ENCODE results near the gene MYO1D. TPM values are rescaled to one million over a fixed set of nuclear protein-coding genes. Genes with fewer than 3 reads are reported as not detected.

MYO1D gene
- total RNA-seq, 2 donors from 2014 or later: 42.9 to 43.7 TPM

GRCh38 chr17:32828822-32829221 lies 48.1 kb downstream of the MYO1D start:
- Mint-ChIP-seq H3K4me3 (no peak overlapping the region), H3K4me1 (peaks cover 16% of the 10 kb centered on the region), H3K27ac (no peak overlapping the region), H3K27me3 (ENCODE audit: insufficient read depth) (no peaks in the 10 kb centered on the region), H3K9me3 (no peaks in the 10 kb centered on the region), H3K36me3 (ENCODE audit: low read depth) (no peaks in the 10 kb centered on the region)
- no peak overlapping the region for H3K9ac ChIP-seq (ENCODE audit: extremely low read depth, low read length, poor library complexity, severe bottlenecking)
- H3K36me3 ChIP-seq (ENCODE audit: control insufficient read depth, insufficient read depth, low read length): no peaks in the 10 kb centered on the region
- WGBS, 2 experiments (ENCODE audit: insufficient coverage in 1 of 2, insufficient read length in 1 of 2): 60 to 83% methylated on average over 1 to 2 of the region's 2 CpGs
- H3K27ac ChIP-seq (ENCODE audit: low read depth, low read length): no peak overlapping the region
- H3K4me1 ChIP-seq (ENCODE audit: control insufficient read depth, insufficient read depth, low read length): no peaks in the 10 kb centered on the region
- H3K9me3 ChIP-seq (ENCODE audit: control insufficient read depth, low read length): no peaks in the 10 kb centered on the region
- no peak overlapping the region for H3K4me3 ChIP-seq (ENCODE audit: low read length)
- no peaks in the 10 kb centered on the region for H3K27me3 ChIP-seq (ENCODE audit: control insufficient read depth, insufficient read depth, low read length, poor library complexity, severe bottlenecking)
- no peak for TF ChIP-seq CTCF (conservative IDR thresholded peaks at IDR 0.05)
- no peak for DNase-seq

GRCh38 chr17:32827227-32827626 lies 49.7 kb downstream of the MYO1D start:
- Mint-ChIP-seq H3K27me3 (ENCODE audit: insufficient read depth) (no peaks in the 10 kb centered on the region), H3K27ac (no peak overlapping the region), H3K9me3 (no peaks in the 10 kb centered on the region), H3K36me3 (ENCODE audit: low read depth) (no peaks in the 10 kb centered on the region), H3K4me3 (no peak overlapping the region), H3K4me1 (peaks cover 19% of the 10 kb centered on the region)
- TF ChIP-seq CTCF (conservative IDR thresholded peaks at IDR 0.05): no peak
- Histone ChIP-seq H3K4me1 (ENCODE audit: control insufficient read depth, insufficient read depth, low read length) (no peaks in the 10 kb centered on the region), H3K9ac (ENCODE audit: extremely low read depth, low read length, poor library complexity, severe bottlenecking) (no peak overlapping the region), H3K36me3 (ENCODE audit: control insufficient read depth, insufficient read depth, low read length) (no peaks in the 10 kb centered on the region), H3K9me3 (ENCODE audit: control insufficient read depth, low read length) (no peaks in the 10 kb centered on the region), H3K4me3 (ENCODE audit: low read length) (no peak overlapping the region), H3K27ac (ENCODE audit: low read depth, low read length) (no peak overlapping the region), H3K27me3 (ENCODE audit: control insufficient read depth, insufficient read depth, low read length, poor library complexity, severe bottlenecking) (no peaks in the 10 kb centered on the region)
- DNase-seq: no peak

DNA sequence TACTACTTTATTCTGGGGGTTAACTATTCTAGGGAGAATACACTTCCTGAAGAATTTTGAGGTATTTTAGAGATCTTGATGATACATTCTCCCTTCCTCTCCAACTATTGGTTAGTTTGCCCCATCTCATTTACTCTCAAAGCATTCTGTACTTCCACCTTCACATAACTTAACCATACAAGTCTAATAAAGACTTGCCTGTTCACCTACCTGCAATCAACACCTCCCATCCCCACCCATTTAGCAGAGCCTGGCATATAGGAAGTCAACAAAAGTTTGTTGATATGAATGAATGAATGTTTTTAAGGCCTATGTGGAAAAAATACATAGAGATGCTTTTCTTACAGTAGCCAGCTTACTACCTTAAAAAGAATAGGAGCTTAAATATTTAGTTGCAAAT lies 50.8 kb downstream of the MYO1D start:
- no peaks in the 10 kb centered on the region for H3K27me3 ChIP-seq (ENCODE audit: control insufficient read depth, insufficient read depth, low read length, poor library complexity, severe bottlenecking)
- no peak overlapping the region for H3K9ac ChIP-seq (ENCODE audit: extremely low read depth, low read length, poor library complexity, severe bottlenecking)
- no peaks in the 10 kb centered on the region for H3K9me3 ChIP-seq (ENCODE audit: control insufficient read depth, low read length)
- Mint-ChIP-seq H3K4me1 (peaks cover 14% of the 10 kb centered on the region), H3K4me3 (no peak overlapping the region), H3K27ac (no peak overlapping the region), H3K36me3 (ENCODE audit: low read depth) (no peaks in the 10 kb centered on the region), H3K27me3 (ENCODE audit: insufficient read depth) (no peaks in the 10 kb centered on the region), H3K9me3 (no peaks in the 10 kb centered on the region)
- no peak for DNase-seq
- no peaks in the 10 kb centered on the region for H3K4me1 ChIP-seq (ENCODE audit: control insufficient read depth, insufficient read depth, low read length)
- no peaks in the 10 kb centered on the region for H3K36me3 ChIP-seq (ENCODE audit: control insufficient read depth, insufficient read depth, low read length)
- no peak for TF ChIP-seq CTCF (conservative IDR thresholded peaks at IDR 0.05)
- no peak overlapping the region for H3K4me3 ChIP-seq (ENCODE audit: low read length)
- H3K27ac ChIP-seq (ENCODE audit: low read depth, low read length): no peak overlapping the region
